Osteoblast (primary cell): Measurements from ENCODE around the gene INO80. TPM values are rescaled to one million over a fixed set of nuclear protein-coding genes. Genes with fewer than 3 reads are reported as not detected.

Experiments used
- DNase-seq: peaks from one replicate; pipeline ENCODE4 v3.0.0; 2011; ENCODE audit warnings: low spot score, mixed read lengths; ENCODE audit not compliant: insufficient read length; ENCODE audit errors: missing footprints
- H2AFZ ChIP-seq: 2 replicates; pipeline ENCODE4 v1.6.0; 2011; ENCODE audit warnings: mild to moderate bottlenecking, low read length
- H3K27ac ChIP-seq: 2 replicates; pipeline ENCODE4 v1.5.1; 2011; ENCODE audit warnings: mild to moderate bottlenecking, low read depth, low read length, moderate library complexity
- H3K27me3 ChIP-seq: 2 replicates; pipeline ENCODE4 v1.6.0; 2012; ENCODE audit warnings: mild to moderate bottlenecking, control low read depth, inconsistent platforms, low read length, moderate library complexity; ENCODE audit not compliant: insufficient read depth
- H3K36me3 ChIP-seq: 2 replicates; pipeline ENCODE4 v1.5.1; 2011; ENCODE audit warnings: mild to moderate bottlenecking, low read length, control low read depth, moderate library complexity; ENCODE audit not compliant: insufficient read depth
- H3K4me1 ChIP-seq: 2 replicates; pipeline ENCODE4 v1.5.1; 2011; ENCODE audit warnings: mild to moderate bottlenecking, low read length, control low read depth, moderate library complexity; ENCODE audit not compliant: insufficient read depth
- H3K4me2 ChIP-seq: 2 replicates; pipeline ENCODE4 v1.6.0; 2011; ENCODE audit warnings: mild to moderate bottlenecking, low read length; ENCODE audit not compliant: insufficient read depth
- H3K4me3 ChIP-seq: fragments of 200-600 bp; sonication (generic); 3 replicates; pipeline ENCODE4 v1.5.1; 2012; ENCODE audit warnings: mild to moderate bottlenecking, low read length, inconsistent platforms; ENCODE audit not compliant: insufficient read depth
- H3K79me2 ChIP-seq: 2 replicates; pipeline ENCODE4 v1.6.0; 2012; ENCODE audit warnings: mild to moderate bottlenecking, low read length, control low read depth, inconsistent platforms; ENCODE audit not compliant: insufficient read depth
- H3K9me3 ChIP-seq: 2 replicates; pipeline ENCODE4 v1.5.1; 2011; ENCODE audit warnings: low read depth, low read length, control low read depth
- H4K20me1 ChIP-seq: 2 replicates; pipeline ENCODE4 v1.6.0; 2012; ENCODE audit warnings: mild to moderate bottlenecking, low read length, control low read depth; ENCODE audit not compliant: insufficient read depth
- total RNA-seq: library from RNA; depleted of rRNA; stranded (reverse); fragments of >200 nt; gene quantifications from 2 replicates; pipeline ENCODE4 v1.2.3, GENCODE V29; 2012
- TF ChIP-seq, protein P1 (sequence below): IDR thresholded peaks from 2 replicates; pipeline ENCODE4 v1.5.1; 2011; ENCODE audit warnings: mild to moderate bottlenecking, low read depth, low read length, moderate library complexity; ENCODE audit errors: extremely low read depth

The INO80 gene
- total RNA-seq, 1 donor = 23.5 TPM

DNA sequence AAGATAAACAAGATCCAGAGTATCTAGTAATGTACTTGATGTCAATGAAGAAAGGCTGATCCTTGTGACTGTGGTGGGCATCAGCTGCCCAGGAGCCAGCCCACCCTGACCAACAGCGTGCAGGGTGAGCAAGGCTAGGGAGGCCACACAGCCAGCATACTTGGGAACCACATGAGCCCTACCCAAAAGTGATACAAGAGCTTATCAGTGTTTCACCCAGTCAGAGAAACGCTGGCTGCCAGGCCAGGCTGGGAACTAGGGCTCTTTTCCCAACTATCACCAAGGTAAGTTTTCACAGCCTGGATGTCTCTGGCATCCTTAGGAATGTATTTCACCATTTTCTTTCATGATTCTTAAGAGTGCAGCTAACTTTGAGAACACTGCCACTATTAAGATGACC, 137.9 kb downstream of the INO80 start:
- no peaks in the 10 kb centered on the region for H4K20me1 ChIP-seq
- H2AFZ ChIP-seq = no peak overlapping the region
- peaks cover 71% of the 10 kb centered on the region for H3K36me3 ChIP-seq
- H3K4me1 ChIP-seq = peaks cover 15% of the 10 kb centered on the region
- H3K27me3 ChIP-seq = no peaks in the 10 kb centered on the region
- TF ChIP-seq, protein P1, sequence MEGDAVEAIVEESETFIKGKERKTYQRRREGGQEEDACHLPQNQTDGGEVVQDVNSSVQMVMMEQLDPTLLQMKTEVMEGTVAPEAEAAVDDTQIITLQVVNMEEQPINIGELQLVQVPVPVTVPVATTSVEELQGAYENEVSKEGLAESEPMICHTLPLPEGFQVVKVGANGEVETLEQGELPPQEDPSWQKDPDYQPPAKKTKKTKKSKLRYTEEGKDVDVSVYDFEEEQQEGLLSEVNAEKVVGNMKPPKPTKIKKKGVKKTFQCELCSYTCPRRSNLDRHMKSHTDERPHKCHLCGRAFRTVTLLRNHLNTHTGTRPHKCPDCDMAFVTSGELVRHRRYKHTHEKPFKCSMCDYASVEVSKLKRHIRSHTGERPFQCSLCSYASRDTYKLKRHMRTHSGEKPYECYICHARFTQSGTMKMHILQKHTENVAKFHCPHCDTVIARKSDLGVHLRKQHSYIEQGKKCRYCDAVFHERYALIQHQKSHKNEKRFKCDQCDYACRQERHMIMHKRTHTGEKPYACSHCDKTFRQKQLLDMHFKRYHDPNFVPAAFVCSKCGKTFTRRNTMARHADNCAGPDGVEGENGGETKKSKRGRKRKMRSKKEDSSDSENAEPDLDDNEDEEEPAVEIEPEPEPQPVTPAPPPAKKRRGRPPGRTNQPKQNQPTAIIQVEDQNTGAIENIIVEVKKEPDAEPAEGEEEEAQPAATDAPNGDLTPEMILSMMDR = no peak
- H3K79me2 ChIP-seq = peaks cover 5% of the 10 kb centered on the region
- no peak overlapping the region for H3K27ac ChIP-seq
- H3K9me3 ChIP-seq = no peaks in the 10 kb centered on the region
- no peak overlapping the region for H3K4me3 ChIP-seq
- DNase-seq = no peak
- no peak overlapping the region for H3K4me2 ChIP-seq

- no peak overlapping the region for H2AFZ ChIP-seq
- H4K20me1 ChIP-seq = no peaks in the 10 kb centered on the region
- TF ChIP-seq, protein P1 = no peak
- peaks cover 3% of the 10 kb centered on the region for H3K79me2 ChIP-seq
- no peaks in the 10 kb centered on the region for H3K9me3 ChIP-seq
- H3K4me2 ChIP-seq = no peak overlapping the region
- peaks cover 2% of the 10 kb centered on the region for H3K4me1 ChIP-seq
- no peak for DNase-seq
- no peak overlapping the region for H3K27ac ChIP-seq
- H3K27me3 ChIP-seq = no peaks in the 10 kb centered on the region
- H3K36me3 ChIP-seq = peaks cover 62% of the 10 kb centered on the region
- no peak overlapping the region for H3K4me3 ChIP-seq
Measured at GRCh38 chr15:40976819-40977218, 139.3 kb downstream of the INO80 start.

DNA sequence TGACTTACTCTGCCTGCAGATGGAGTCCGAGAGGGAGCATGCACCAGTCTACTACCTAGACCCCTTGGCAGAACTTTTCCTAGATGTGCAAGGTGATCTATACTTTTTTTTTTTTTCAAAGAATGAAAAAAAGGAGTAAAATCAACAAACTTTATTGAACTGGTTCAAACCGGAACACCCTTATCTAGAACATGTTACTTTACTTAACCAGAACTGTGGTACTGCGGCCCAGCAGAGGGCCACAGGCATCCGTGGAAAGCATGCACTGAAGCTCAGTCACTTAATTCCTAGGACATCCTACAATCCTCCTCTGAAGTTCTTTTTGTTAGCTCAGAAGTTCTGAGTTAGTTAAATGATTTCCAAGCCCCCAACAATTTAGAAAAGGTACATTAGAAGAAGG, 141.2 kb downstream of the INO80 start:
- Histone ChIP-seq H4K20me1 (no peaks in the 10 kb centered on the region), H3K79me2 (no peaks in the 10 kb centered on the region), H2AFZ (no peak overlapping the region), H3K36me3 (peaks cover 43% of the 10 kb centered on the region), H3K27ac (no peak overlapping the region), H3K27me3 (no peaks in the 10 kb centered on the region), H3K9me3 (no peaks in the 10 kb centered on the region), H3K4me1 (no peaks in the 10 kb centered on the region), H3K4me2 (no peak overlapping the region), H3K4me3 (no peak overlapping the region)
- no peak for DNase-seq
- TF ChIP-seq, protein P1 = no peak

DNA sequence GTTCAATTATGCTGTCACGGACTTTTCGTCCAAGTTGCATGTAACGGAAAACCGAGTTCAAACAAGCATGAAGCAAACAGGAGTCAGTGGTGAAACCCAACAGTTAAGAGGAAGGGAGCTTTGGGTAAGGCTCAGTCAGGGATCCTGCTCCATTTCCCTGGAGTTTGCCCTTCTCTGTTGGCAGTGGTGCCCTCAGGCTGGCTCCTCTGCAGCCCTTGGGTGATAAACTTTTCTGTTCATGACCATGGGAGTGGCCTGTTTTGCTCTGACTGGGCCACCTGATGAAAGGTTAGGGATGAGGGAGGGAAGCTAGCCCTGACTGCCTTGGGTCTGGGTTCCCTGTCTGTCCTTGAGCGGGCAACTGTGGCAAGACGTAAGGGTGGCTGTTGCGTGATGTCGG, 146.7 kb downstream of the INO80 start:
- H3K79me2 ChIP-seq = no peaks in the 10 kb centered on the region
- no peak for DNase-seq
- H3K36me3 ChIP-seq = peaks cover under 1% of the 10 kb centered on the region
- no peak overlapping the region for H3K4me2 ChIP-seq
- no peaks in the 10 kb centered on the region for H3K4me1 ChIP-seq
- TF ChIP-seq, protein P1 = no peak
- H4K20me1 ChIP-seq = no peaks in the 10 kb centered on the region
- H2AFZ ChIP-seq = no peak overlapping the region
- H3K27me3 ChIP-seq = no peaks in the 10 kb centered on the region
- H3K27ac ChIP-seq = no peak overlapping the region
- H3K4me3 ChIP-seq = no peak overlapping the region
- H3K9me3 ChIP-seq = no peaks in the 10 kb centered on the region
